HL-60 (cell line): ENCODE results near the gene EMID1.

Experiments
- DNase-seq, 2 experiments: peaks; one replicate each; pipeline ENCODE4 v3.0.0-alpha.2; 2010 to 2020; ENCODE audit warnings: low read depth in 1 of 2, low spot score in 1 of 2
- H3K27ac ChIP-seq: fragments of 250-450 bp; sonication (Bioruptor Pico); replicated peaks from 2 replicates; pipeline ENCODE4 v1.5.1; 2020; ENCODE audit warnings: mild to moderate bottlenecking, moderate library complexity
- H3K27me3 ChIP-seq: fragments of 250-450 bp; sonication (Bioruptor Pico); 2 replicates; pipeline ENCODE4 v1.5.1; 2021; ENCODE audit warnings: mild to moderate bottlenecking, moderate library complexity; ENCODE audit not compliant: insufficient read depth, poor library complexity, severe bottlenecking
- H3K4me3 ChIP-seq: replicated peaks from 2 replicates; pipeline ENCODE4 v1.5.1; 2011; ENCODE audit warnings: mild to moderate bottlenecking, control low read depth, low read length; ENCODE audit not compliant: insufficient read depth
- CTCF ChIP-seq: IDR thresholded peaks from one replicate; pipeline ENCODE4 v1.5.1; 2011; ENCODE audit warnings: low read length, control low read depth, inconsistent platforms; ENCODE audit not compliant: insufficient read depth
- GABPA ChIP-seq: IDR thresholded peaks from 2 replicates; pipeline ENCODE4 v1.6.1; 2012; ENCODE audit warnings: low read depth
- POLR2AphosphoS5 ChIP-seq: IDR thresholded peaks from 2 replicates; pipeline ENCODE4 v1.6.1; 2012; ENCODE audit warnings: low read depth
- REST ChIP-seq: IDR thresholded peaks from 2 replicates; pipeline ENCODE4 v1.6.1; 2012; ENCODE audit warnings: low read depth; ENCODE audit not compliant: insufficient replicate concordance
- SPI1 ChIP-seq: IDR thresholded peaks from 2 replicates; pipeline ENCODE4 v1.6.1; 2012; ENCODE audit warnings: low read depth, mild to moderate bottlenecking, borderline replicate concordance

The EMID1 gene

GRCh38 chr22:29209624-29209929, 3.9 kb downstream of the EMID1 start:
- Histone ChIP-seq H3K4me3 (no peak overlapping the region), H3K27me3 (no peaks in the 10 kb centered on the region), H3K27ac (no peak overlapping the region)
- DNase-seq: no peak
- TF ChIP-seq POLR2AphosphoS5 (no peak), CTCF (no peak), GABPA (no peak), SPI1 (no peak), REST (no peak)

- Histone ChIP-seq H3K27ac (no peak overlapping the region), H3K4me3 (no peak overlapping the region), H3K27me3 (no peaks in the 10 kb centered on the region)
- no peak for DNase-seq
- no peak for TF ChIP-seq GABPA
- TF ChIP-seq POLR2AphosphoS5: no peak
Measured at GRCh38 chr22:29211066-29211465, 5.4 kb downstream of the EMID1 start.

GRCh38 chr22:29211466-29211865, 5.8 kb downstream of the EMID1 start:
- TF ChIP-seq SPI1: no peak
- no peak for TF ChIP-seq CTCF
- TF ChIP-seq GABPA: no peak
- TF ChIP-seq REST: no peak
- no peak for TF ChIP-seq POLR2AphosphoS5
- Histone ChIP-seq H3K27ac (no peak overlapping the region), H3K27me3 (no peaks in the 10 kb centered on the region), H3K4me3 (no peak overlapping the region)
- no peak for DNase-seq

GRCh38 chr22:29212743-29213142, 7.0 kb downstream of the EMID1 start:
- DNase-seq: no peak
- Histone ChIP-seq H3K27ac (no peak overlapping the region), H3K4me3 (no peak overlapping the region), H3K27me3 (no peaks in the 10 kb centered on the region)
- TF ChIP-seq GABPA (no peak), CTCF (no peak), POLR2AphosphoS5 (no peak), REST (no peak), SPI1 (no peak)
